ENCODE results near the gene UBL4A. TPM values are rescaled to one million over a fixed set of nuclear protein-coding genes. Genes with fewer than 3 reads are reported as not detected.

UBL4A gene
- total and polyA plus RNA-seq, 2 of the 13 experiments (the other 11 are each of a cell fraction or from before 2014, with no cell fraction given), result 16.8 to 25.5 TPM

GRCh38 chrX:154534526-154535322 is 48.3 kb upstream of the UBL4A start (continued):
- no peak for TF ChIP-seq ZNF121 (CRISPR knock-in tag; IDR thresholded peaks at IDR 0.05)
- no peak for TF ChIP-seq SALL2 (CRISPR knock-in tag; IDR thresholded peaks at IDR 0.05)
- TF ChIP-seq NR2F2 (IDR thresholded peaks at IDR 0.05; ENCODE audit: borderline replicate concordance, low read depth), result no peak
- peak; percentile 25; the same call in 1 of the 2 replicates for TF ChIP-seq CBX5 (CRISPR knock-in tag; IDR thresholded peaks at IDR 0.05; ENCODE audit: borderline replicate concordance)
- TF ChIP-seq ZBTB21 (CRISPR knock-in tag; IDR thresholded peaks at IDR 0.05), result no peak
- peak; percentile 23 for TF ChIP-seq TEAD3 (CRISPR knock-in tag; optimal IDR thresholded peaks at IDR 0.05; ENCODE audit: borderline replicate concordance)
- TF ChIP-seq ERF (CRISPR knock-in tag; IDR thresholded peaks at IDR 0.05), result peak; percentile 64; the same call in 1 of the 2 replicates
- TF ChIP-seq ZKSCAN1 (IDR thresholded peaks at IDR 0.05; ENCODE audit: low read length), result no peak
- TF ChIP-seq, protein P1, sequence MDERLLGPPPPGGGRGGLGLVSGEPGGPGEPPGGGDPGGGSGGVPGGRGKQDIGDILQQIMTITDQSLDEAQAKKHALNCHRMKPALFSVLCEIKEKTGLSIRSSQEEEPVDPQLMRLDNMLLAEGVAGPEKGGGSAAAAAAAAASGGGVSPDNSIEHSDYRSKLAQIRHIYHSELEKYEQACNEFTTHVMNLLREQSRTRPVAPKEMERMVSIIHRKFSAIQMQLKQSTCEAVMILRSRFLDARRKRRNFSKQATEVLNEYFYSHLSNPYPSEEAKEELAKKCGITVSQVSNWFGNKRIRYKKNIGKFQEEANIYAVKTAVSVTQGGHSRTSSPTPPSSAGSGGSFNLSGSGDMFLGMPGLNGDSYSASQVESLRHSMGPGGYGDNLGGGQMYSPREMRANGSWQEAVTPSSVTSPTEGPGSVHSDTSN (CRISPR knock-in tag; IDR thresholded peaks at IDR 0.05), result no peak
- no peak for TF ChIP-seq MEIS1 (CRISPR knock-in tag; IDR thresholded peaks at IDR 0.05; ENCODE audit: borderline replicate concordance)
- 0 out of 2 replicates have a peak, but pooled peaks have one; percentile 40 for TF ChIP-seq ZNF350 (CRISPR knock-in tag; IDR thresholded peaks at IDR 0.05; ENCODE audit: borderline replicate concordance, low read depth)
- TF ChIP-seq, protein P2, sequence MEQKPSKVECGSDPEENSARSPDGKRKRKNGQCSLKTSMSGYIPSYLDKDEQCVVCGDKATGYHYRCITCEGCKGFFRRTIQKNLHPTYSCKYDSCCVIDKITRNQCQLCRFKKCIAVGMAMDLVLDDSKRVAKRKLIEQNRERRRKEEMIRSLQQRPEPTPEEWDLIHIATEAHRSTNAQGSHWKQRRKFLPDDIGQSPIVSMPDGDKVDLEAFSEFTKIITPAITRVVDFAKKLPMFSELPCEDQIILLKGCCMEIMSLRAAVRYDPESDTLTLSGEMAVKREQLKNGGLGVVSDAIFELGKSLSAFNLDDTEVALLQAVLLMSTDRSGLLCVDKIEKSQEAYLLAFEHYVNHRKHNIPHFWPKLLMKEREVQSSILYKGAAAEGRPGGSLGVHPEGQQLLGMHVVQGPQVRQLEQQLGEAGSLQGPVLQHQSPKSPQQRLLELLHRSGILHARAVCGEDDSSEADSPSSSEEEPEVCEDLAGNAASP (CRISPR knock-in tag; IDR thresholded peaks at IDR 0.05; ENCODE audit: borderline replicate concordance), result 0 out of 2 replicates have a peak, but pooled peaks have one; percentile 26
- TF ChIP-seq, protein P3, sequence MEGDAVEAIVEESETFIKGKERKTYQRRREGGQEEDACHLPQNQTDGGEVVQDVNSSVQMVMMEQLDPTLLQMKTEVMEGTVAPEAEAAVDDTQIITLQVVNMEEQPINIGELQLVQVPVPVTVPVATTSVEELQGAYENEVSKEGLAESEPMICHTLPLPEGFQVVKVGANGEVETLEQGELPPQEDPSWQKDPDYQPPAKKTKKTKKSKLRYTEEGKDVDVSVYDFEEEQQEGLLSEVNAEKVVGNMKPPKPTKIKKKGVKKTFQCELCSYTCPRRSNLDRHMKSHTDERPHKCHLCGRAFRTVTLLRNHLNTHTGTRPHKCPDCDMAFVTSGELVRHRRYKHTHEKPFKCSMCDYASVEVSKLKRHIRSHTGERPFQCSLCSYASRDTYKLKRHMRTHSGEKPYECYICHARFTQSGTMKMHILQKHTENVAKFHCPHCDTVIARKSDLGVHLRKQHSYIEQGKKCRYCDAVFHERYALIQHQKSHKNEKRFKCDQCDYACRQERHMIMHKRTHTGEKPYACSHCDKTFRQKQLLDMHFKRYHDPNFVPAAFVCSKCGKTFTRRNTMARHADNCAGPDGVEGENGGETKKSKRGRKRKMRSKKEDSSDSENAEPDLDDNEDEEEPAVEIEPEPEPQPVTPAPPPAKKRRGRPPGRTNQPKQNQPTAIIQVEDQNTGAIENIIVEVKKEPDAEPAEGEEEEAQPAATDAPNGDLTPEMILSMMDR (CRISPR knock-in tag; IDR thresholded peaks at IDR 0.05), result peak; percentile 99
- TF ChIP-seq ZNF709 (CRISPR knock-in tag; IDR thresholded peaks at IDR 0.05), result no peak
- no peak for TF ChIP-seq SNAPC2 (CRISPR knock-in tag; IDR thresholded peaks at IDR 0.05)
- peak; percentile 71 for TF ChIP-seq XRCC5 (optimal IDR thresholded peaks at IDR 0.05; ENCODE audit: low read length)
- TF ChIP-seq MAF1 (CRISPR knock-in tag; IDR thresholded peaks at IDR 0.05; ENCODE audit: borderline replicate concordance), result no peak
- peak; percentile 41; the same call in 1 of the 2 replicates for TF ChIP-seq KMT2A (CRISPR knock-in tag; IDR thresholded peaks at IDR 0.05)
- TF ChIP-seq, protein P4, sequence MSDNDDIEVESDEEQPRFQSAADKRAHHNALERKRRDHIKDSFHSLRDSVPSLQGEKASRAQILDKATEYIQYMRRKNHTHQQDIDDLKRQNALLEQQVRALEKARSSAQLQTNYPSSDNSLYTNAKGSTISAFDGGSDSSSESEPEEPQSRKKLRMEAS (IDR thresholded peaks at IDR 0.05), result peak; percentile 53; the same call in 1 of the 2 replicates
- no peak for TF ChIP-seq RORA (CRISPR knock-in tag; IDR thresholded peaks at IDR 0.05)
- peak; percentile 49; the same call in 1 of the 2 replicates for TF ChIP-seq ZBTB7A (CRISPR knock-in tag; IDR thresholded peaks at IDR 0.05)
- peak; percentile 39; the same call in 1 of the 2 replicates for TF ChIP-seq KDM5B (CRISPR knock-in tag; IDR thresholded peaks at IDR 0.05; ENCODE audit: borderline replicate concordance)
- TF ChIP-seq EZH2 (conservative IDR thresholded peaks at IDR 0.05; ENCODE audit: low read depth, low read length), result no peak
- no peak for TF ChIP-seq ZNF275 (CRISPR knock-in tag; IDR thresholded peaks at IDR 0.05; ENCODE audit: borderline replicate concordance)
